GM18873 (cell line): ENCODE data around the gene KPNA6.

ENCODE experiments used
- ATAC-seq: cut with Tn5 transposase; IDR thresholded peaks from one replicate; pipeline ENCODE4 v1.9.1; 2021; ENCODE audit warnings: mild to moderate bottlenecking, moderate library complexity, moderate number of reproducible peaks; ENCODE audit not compliant: unreplicated experiment, low FRiP score

Gene KPNA6

DNA sequence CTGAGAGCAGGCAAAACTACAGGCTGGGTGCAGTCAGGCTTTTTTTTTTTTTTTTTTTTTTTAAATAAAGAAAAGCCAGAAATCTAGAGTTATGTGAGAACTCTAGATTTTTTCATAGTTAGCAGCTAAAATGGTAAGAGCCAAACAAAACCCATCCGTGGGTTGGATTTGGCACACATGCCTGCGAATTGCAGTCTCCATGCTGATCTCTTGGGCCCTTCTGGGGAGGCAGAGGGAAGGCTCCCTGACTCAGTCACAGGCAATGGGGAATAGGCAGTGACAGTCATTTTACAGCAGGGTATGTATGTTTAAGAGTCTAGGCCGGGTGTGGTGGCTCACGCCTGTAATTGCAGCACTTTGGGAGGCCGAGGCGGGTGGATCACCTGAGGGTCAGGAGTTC, 74.2 kb downstream of the KPNA6 start:
- ATAC-seq, result no peak

DNA sequence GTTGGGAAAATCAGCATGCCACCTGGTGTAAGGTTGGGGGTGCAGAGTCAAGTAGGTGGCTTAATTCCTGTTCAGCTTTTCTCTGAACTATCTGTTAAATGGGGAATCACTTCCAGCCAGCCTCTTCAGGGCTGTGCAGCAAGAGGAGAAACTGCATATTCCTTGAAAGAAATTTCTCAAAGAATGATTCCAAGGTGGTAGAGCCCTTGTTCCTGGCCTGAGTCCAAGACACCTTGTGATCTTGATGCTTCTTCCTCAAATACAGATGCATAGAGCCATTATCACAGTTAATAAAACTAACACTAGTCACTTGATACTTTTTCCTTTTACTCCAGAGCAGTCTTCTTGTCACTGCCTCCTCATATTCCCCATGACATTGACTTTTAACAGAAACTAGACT, 76.8 kb downstream of the KPNA6 start:
- ATAC-seq, result no peak

DNA sequence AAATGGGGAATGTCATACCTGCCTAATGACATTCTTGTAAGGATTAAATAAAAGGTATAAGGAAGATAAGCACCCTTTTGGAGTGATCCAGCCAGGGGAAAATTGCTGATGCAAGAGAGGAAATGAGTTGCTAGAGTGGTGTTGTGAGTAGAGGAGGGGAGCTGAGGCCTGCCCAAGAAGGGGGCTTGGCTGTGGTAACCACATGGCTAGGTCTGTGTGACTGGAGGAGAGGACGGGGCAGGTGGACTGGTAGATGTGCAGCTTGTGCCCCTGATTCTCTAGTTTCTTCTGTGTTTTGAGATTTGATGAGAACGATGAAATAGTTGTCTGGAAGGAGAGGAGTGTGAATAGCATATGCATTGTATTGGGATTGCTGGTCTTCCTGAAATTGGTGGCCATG, 78.2 kb downstream of the KPNA6 start:
- no peak for ATAC-seq

DNA sequence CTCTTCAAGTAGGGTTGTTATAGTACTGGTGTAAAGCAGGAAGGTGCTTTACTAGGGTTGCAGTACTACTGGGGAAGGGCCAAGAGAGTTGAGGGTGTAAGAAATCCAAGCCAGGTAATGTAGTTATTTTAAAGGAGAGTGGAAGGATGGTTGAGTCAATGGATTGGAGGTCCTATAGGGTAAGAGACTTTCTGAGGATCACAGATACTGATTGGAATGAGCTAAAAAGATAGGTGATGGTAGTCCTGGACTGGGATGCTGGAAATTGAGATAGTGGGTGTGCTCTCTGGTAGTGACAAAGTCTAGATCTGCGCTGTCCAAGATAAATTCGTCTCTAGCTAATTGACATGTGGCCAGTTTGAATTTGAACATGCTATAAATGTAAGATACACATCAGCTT, 78.6 kb downstream of the KPNA6 start:
- ATAC-seq, result no peak

DNA sequence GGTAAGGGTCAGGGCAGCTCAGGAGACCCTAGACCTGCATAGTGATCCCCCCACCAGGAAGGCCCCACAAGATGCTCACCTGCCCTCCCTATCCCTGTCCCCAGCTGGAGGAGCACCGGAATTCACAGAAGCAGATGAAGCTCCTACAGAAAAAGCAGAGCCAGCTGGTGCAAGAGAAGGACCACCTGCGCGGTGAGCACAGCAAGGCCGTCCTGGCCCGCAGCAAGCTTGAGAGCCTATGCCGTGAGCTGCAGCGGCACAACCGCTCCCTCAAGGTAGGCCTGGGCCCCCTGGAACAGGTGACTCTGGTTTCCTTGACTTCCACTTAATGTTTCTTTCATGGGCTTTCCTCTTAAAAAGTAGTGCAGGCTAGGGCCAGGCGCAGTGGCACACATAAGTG, 80.0 kb downstream of the KPNA6 start:
- ATAC-seq, result no peak

DNA sequence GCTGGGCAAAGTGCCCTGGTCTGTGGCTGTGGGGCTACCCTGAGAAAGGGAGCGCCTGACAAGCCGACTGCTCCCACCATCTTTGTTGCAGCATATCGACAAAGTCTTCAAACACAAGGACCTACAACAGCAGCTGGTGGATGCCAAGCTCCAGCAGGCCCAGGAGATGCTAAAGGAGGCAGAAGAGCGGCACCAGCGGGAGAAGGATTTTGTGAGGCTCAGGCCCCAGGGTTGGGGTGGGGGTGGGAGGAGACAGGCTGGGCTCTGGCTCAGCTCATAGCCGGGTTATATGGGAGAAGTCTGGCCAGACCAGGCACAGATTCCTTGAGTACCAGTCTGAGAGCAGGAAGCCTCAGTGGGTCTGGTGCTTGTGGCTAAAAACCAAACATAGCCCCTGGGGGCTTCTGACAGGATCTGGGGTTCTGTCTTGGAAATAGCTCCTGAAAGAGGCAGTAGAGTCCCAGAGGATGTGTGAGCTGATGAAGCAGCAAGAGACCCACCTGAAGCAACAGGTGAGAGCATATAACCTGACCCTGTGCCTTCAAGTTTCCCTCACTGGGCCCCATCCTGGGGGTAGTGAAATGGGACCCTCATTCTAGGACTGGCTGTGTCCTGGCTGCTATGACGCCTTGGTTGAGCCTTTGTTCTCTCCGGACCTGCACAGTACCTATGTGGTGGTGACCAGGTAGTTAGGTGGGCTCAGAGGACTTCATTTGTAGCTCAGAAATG, 84.5 kb downstream of the KPNA6 start:
- no peak for ATAC-seq

DNA sequence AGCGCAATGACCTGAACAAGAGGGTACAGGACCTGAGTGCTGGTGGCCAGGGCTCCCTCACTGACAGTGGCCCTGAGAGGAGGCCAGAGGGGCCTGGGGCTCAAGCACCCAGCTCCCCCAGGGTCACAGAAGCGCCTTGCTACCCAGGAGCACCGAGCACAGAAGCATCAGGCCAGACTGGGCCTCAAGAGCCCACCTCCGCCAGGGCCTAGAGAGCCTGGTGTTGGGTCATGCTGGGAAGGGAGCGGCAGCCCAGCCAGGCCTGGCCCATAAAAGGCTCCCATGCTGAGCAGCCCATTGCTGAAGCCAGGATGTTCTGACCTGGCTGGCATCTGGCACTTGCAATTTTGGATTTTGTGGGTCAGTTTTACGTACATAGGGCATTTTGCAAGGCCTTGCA, 87.1 kb downstream of the KPNA6 start:
- ATAC-seq, result no peak

DNA sequence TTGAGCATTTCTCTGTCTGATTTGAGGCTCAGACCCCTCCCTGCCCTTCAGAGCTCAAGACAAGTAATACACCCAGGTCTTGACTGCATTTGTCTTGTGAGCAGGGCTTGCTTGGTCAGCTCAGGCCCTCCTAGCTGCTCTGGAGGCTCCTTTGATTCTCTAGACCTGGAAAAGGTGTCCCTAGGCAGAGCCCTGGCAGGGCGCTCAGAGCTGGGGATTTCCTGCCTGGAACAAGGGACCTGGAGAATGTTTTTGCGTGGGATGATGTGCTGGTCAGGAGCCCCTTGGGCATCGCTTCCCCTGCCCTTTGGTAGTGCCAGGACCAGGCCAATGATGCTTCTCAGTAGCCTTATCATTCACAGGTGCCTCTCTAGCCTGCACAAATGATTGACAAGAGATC, 87.7 kb downstream of the KPNA6 start:
- ATAC-seq, result no peak

DNA sequence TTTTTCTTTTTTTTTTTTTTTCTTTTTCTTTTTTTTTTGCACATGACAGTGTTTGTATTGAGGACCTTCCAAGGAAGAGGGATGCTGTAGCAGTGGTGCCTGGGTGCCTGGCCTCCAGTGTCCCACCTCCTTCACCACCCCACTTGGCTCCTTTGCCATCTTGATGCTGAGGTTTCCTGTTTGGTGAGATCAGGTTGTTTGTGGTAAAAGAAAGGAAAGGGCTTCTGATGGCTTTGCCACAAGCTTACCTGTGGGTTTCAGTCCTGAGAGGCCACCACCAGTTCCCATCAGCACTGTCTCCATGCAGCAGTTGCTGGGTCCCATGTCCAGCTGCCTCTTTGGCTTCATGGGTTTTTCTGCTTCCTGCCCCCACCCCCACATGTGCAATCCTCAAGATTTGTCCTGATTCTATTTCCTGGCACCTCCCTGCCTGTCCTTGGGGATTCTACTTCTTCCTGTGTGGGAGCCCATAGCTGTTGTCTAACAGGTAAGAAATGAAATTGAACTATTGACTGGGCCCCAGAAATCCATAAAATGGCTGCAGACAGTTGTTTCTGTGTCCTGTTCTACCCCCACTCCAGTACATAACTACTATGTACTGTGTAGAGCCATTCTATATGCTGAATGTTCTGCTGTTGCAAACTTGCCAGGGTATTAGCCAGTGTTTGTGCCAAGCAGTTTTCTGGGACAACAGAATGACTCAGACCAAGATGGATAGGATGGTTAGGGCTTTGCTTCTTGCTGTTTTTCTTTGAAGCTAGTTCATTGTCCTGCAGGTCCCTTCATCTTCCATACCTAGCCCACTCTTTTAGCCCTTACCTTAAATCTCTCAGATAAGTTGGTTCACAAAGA, 88.3 kb downstream of the KPNA6 start:
- no peak for ATAC-seq

DNA sequence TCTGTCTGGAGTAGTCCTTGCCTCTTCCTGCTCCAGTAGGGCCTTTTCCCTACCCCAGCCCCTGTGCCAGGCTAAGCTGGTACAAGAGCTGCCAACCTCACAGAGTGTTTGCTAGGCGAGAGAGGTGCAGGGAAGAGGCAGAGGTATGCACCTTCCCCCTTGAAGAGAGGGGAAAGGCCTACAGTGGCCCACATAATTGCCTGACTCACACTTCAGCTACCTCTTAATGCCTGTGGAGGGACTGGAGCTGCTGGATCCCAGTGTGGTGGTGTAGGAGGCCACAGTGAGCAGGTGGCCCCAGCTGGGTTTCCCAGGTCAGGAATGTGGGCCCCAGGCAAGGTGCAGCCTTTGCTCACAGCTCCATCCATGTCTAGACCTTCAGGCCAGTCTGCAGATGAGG, 89.2 kb downstream of the KPNA6 start:
- ATAC-seq, result no peak

DNA sequence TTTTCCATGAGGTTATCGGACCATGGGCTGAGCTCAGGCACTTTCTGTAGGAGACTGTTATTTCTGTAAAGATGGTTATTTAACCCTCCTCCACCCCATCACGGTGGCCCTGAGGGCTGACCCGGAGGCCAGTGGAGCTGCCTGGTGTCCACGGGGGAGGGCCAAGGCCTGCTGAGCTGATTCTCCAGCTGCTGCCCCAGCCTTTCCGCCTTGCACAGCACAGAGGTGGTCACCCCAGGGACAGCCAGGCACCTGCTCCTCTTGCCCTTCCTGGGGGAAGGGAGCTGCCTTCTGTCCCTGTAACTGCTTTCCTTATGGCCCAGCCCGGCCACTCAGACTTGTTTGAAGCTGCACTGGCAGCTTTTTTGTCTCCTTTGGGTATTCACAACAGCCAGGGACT, 90.0 kb downstream of the KPNA6 start:
- no peak for ATAC-seq

DNA sequence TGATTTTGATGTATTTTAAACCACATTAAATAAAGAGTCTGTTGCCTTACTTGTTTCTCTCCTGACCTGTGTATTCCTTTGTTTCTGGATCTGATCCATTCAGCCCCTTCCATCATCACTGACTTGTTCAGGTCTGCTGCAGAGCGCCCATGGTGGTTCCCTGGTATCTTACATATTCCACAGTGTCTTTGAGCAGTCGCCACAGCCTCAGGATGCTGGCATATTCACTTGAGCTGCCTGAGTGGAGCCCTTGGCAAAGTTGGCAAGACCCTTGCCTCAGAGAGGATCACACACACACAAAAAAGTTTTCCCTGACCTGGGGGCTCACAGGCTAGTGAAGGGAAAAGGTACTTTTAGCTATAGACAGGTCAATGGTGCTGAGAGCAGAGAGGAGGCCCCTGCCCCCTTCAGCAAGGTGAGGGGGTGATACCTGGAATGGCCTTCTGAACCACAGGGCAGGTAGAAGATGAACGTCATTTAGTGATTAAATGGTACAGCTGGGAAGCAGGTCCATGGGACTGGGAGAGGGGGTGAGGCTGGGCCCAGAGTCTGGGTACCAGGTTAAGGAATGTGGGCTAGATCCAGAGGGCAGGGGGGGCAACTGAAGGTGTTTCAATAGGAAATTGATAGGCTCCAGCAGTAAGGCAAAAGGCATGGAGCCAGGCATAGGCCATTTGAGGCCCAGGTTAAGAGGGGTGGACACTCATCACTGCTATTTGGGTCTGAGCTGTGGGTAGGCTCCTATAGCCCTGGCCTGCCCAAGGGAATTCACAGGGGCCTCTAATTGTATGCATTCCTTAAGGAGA, 90.6 kb downstream of the KPNA6 start:
- no peak for ATAC-seq

DNA sequence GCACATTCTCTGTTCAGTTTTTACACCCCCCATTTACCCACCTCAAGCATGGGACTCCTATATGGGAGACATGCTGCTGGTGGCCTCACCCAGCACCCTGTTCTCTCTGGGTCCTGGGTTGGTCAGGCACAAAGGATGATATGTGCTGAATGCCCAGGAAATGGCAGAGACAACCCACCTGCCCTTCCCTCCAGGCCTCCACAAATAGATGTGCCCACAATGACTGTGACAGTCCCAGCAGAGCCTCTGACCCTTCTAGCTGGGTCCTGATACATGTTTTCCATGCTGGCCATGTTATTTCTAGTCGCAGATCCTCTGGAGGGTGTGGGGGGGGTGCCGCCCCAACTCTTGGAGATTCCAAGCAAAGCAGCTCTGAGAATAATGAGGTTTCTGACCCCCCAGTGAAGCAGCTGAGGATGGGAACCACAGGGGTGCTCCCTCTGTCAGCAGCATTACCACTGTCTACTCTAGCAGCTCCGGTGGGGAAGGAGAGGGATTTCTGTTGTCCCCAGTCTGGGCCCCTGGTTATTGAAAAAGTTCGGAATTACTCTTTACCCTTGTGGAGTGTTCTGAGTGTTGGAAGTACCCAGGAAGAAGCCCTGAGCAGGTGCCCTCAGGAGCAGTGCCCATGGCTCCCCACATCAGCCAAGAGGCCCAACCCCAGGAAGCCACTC, 91.3 kb downstream of the KPNA6 start:
- ATAC-seq, result no peak

DNA sequence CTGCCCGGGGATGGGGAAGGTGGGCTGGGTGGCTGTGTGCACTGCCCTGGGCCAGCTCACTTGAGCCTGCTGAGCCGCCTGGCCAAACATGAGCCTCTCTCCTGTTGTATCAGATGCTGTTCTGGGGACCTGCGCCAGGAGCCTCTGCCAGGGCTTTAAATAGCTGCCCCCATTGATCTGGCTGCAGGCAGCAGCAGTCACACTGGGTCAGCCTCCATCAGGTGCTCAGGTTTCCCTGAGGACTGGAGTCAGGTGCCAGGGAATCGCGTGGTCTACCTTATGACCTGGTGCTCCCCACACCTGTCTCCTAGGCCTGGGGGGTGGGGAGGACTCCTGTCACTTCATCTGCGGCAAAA, 91.8 kb downstream of the KPNA6 start:
- no peak for ATAC-seq

DNA sequence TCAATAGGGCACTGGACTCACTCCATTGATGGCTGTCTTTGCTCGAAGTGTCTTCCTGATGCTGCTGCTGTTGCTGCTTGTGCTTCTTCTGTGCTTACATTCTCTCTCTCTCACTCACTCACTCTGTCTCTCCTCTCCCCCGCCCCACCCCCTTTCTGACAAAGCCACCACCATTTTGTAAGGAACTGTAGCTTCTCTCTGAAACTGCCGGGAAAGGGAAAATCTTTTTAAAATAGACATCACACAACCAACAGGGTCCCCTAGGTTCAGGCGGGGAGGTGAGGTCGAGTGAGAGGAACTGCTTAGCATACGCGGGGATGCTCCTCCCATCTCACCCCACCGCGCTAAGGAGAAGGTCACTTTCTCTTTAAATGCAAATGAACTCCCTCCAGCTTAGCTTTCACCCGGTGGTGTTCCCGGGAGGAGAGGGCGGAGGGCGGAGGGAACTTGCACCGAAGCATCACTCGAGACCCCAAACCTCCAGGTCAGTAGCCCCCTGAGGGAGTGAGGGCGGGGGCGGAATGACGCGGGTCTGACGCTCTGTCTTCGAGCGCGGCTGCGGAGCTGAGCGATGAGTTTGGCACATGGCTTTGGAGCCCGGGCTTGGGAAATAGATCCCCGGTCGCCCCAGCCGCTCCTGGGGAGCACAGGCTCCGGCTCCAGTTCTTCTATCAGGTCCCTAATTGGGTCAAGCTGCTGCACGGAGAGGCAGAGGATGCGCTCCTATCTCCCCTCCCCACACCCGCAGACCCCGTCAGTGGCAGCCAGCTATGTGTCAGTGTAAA, 92.6 kb downstream of the KPNA6 start, which contains the start of gene CCDC28B:
Gene CCDC28B (plus strand): TSS at position 370 of the 785 bp plus-strand sequence. CDS start 1,341 bp downstream, outside the sequence.
- ATAC-seq, result no peak

DNA sequence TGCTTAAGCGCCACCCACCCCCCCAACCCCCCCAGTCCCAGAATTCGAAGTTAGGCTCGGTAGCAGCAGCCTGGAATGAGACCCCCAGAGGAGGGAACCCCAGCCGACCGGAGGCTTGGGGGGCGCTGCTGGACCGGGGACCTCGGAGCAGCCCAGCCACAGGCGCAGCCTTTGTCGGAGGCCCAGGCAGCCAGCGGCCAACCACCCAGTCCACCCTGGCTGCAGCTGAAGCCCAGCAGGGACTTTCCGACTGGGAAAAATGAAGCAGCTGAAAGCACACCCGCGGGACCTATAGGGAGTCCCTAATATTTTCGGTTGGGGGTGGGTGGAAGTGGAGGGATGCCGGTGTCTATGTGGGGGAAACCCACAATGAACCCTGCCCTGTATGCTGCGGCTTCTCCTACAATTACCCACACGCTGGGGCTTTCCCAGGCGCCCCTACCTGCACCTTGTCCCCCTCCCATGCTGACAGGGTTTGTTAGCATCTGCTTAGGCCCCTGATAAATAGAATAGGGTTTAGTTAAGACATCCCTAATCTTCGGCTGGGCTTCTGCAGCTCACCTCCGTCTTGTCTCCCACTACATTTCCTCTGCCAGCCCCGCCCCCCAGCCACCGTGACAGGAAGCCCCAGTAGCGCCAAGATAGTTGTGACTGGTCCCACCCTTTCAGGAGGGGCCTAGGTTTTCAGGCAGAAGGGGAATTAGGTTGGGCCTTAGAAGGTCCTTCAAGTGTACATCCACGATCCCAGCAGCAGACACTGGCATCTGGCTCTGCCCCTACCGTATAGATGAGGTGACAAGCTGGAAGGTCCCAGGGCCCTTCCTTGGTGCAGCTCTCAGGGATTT, 93.4 kb downstream of the KPNA6 start:
- ATAC-seq, result peak; percentile 35

DNA sequence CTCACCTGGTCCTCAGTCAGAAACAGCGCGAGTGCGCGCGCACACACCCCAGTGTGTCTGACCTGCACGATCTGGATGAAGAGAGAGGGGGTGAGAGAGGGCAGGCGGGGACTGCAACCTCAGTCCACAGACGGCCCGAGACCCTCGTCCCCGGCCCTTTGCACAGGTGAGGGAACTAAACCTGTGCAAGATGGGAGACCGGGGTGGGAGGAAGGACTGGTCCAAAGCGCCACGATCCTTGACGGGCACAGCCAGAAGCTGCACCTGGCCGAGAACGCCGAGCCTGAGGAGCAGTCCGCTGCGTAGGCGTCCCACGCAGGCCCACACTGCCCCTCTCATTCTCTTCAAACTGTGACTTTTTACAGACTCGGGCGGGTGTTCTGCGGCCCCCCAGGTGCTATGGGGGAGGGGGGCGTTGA, 97.1 kb downstream of the KPNA6 start:
- ATAC-seq, result no peak

DNA sequence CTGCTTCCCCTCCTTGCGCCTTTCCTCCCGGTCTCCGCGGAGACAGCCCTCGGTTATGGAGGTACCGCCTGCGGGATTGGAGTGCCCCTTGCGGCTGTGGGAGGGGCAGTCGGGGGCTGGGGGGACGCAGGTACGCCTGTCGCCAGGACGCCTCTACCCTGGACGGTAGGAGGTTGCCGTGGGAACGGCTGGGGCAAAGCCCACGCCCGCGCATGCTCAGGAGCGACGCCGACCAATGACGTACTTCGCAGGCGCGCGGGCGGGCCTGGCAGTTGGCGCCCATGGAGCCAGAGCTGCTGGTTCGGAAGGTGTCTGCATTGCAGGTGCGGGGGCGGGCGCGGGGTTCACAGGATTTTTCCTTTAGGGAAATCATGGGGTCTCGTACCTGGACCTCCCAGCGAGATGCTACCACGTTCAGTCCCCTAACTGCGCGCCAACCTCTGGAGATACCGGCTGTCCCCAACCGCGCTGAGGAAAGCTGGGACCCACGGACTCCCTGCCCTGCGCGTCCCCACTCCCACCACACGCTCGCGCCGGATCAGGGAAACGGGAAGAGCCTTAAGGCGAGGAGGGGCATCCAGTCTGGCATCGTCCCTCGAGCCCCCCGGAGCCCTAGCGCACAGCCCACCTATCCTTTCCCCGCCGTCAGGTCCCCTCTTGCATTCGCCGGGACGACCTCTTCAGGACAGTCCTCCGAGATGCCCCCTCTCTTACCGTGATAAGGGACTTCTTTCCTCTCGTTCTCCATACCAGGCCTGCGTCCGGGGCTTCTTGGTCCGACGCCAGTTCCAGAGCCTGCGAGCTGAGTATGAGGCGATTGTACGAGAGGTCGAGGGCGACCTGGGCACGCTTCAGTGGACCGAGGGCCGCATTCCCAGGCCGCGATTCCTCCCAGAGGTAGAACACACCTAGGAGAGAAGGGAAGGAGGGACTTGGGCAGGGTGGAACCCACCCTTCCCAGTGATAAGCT, 97.8 kb downstream of the KPNA6 start, which contains the start of gene IQCC:
Gene IQCC (plus strand): TSS at position 271 of the 970 bp plus-strand sequence. CDS start 11 bp downstream, at position 282.
- ATAC-seq, result no peak
